Right lobe of liver (tissue), 4 donors: ENCODE data around the gene CNR2.

Experiments
- POLR2A ChIP-seq: fragments of 450-650 bp; IDR thresholded peaks from one replicate; pipeline ENCODE4 v1.6.1; 2017; ENCODE audit warnings: antibody characterized with exemption, mild to moderate bottlenecking
- TF ChIP-seq, protein P1 (sequence below), 4 donors: fragments of 200-600 bp in 3 of 4; fragments of 450-650 bp in 1 of 4; IDR thresholded peaks; one replicate each; pipeline versions ENCODE4 v1.5.1 to v1.8.0; 2016 to 2022; ENCODE audit warnings: antibody characterized with exemption in 4 of 4, mild to moderate bottlenecking in 2 of 4
- donor health status: DM: no; HTN: no; CAD: no.
- donor health status: DM: no; HTN: no; CAD: no.
- donor health status: DM: no; HTN: yes; CAD: no.

DNA sequence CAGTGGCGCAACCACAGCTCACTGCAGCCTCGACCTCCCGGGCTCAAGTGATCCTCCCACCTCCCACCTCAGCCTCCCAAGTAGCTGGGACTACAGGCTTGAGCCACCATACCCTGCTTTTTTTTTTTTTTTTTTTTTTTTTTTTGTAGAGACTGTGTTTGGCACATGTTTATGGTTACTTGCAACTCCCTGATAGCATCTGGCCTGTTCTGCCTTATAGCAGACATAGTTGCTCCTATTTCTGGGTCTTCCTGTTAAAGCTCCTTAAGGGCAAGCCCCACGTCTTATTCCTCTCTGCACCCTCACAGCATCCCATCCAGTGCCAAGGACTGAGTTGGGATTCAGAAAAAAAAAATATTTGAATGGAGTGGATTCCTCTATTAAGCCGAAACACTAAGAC, 17.1 kb upstream of the CNR2 start:
- TF ChIP-seq, protein P1, sequence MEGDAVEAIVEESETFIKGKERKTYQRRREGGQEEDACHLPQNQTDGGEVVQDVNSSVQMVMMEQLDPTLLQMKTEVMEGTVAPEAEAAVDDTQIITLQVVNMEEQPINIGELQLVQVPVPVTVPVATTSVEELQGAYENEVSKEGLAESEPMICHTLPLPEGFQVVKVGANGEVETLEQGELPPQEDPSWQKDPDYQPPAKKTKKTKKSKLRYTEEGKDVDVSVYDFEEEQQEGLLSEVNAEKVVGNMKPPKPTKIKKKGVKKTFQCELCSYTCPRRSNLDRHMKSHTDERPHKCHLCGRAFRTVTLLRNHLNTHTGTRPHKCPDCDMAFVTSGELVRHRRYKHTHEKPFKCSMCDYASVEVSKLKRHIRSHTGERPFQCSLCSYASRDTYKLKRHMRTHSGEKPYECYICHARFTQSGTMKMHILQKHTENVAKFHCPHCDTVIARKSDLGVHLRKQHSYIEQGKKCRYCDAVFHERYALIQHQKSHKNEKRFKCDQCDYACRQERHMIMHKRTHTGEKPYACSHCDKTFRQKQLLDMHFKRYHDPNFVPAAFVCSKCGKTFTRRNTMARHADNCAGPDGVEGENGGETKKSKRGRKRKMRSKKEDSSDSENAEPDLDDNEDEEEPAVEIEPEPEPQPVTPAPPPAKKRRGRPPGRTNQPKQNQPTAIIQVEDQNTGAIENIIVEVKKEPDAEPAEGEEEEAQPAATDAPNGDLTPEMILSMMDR (IDR thresholded peaks at IDR 0.05) = no peak
- TF ChIP-seq POLR2A = no peak
